RWPE1 (cell line): ENCODE measurements around the gene CYP2F1.
A peak's percentile ranks its signal among the peaks of the same experiment; 100 is the strongest.

Source experiments
- CTCF ChIA-PET: fragments of 350-600 bp; sonication (Branson Sonifier 250); formaldehyde crosslinking; extraction: SDS; loops from one replicate; lab custom pipeline; 2021; lab: Yijun Ruan, JAX
- POLR2A ChIA-PET: fragments of 400-600 bp; formaldehyde crosslinking; extraction: SDS; loops from one replicate; lab custom pipeline; 2020; ENCODE audit warnings: antibody characterized with exemption; ENCODE audit not compliant: low non-redundant PET; lab: Yijun Ruan, JAX
- DNase-seq: peaks from one replicate; pipeline ENCODE4 v3.0.0; 2012; ENCODE audit warnings: low spot score
- H3K27ac ChIP-seq: fragments of 450-650 bp; 2 replicates; pipeline ENCODE4 v1.5.1; 2017
- TF ChIP-seq, protein P1 (sequence below): fragments of 450-650 bp; conservative IDR thresholded peaks from 2 replicates; pipeline ENCODE4 v1.5.1; 2017; ENCODE audit warnings: low read depth, mild to moderate bottlenecking

CYP2F1 gene

DNA sequence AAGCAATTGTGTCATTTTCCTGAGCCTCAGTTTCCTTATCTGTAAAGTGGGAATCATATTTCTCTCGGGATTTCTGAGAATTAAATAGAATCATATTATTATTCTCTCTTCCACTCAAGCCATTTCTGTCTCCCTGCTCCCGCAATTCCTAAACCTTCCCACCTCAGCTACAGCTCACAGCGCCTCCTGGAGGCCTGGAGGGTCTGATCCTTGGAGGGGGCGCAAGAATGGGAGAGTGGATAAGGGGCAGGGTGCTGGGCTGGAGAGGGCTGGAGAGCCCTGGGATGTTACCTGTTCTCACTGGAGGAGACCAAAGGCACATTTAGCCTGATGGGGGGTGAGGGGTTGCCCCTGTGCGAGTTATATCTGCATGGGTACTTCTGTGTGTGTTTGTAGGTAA is 47.7 kb downstream of the CYP2F1 start:
- TF ChIP-seq, protein P1, sequence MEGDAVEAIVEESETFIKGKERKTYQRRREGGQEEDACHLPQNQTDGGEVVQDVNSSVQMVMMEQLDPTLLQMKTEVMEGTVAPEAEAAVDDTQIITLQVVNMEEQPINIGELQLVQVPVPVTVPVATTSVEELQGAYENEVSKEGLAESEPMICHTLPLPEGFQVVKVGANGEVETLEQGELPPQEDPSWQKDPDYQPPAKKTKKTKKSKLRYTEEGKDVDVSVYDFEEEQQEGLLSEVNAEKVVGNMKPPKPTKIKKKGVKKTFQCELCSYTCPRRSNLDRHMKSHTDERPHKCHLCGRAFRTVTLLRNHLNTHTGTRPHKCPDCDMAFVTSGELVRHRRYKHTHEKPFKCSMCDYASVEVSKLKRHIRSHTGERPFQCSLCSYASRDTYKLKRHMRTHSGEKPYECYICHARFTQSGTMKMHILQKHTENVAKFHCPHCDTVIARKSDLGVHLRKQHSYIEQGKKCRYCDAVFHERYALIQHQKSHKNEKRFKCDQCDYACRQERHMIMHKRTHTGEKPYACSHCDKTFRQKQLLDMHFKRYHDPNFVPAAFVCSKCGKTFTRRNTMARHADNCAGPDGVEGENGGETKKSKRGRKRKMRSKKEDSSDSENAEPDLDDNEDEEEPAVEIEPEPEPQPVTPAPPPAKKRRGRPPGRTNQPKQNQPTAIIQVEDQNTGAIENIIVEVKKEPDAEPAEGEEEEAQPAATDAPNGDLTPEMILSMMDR: no peak; the same call in 1 of the 2 replicates
- DNase-seq: no peak
- CTCF ChIA-PET: no interaction called here
- H3K27ac ChIP-seq: no peak overlapping the region
- POLR2A ChIA-PET: no interaction called here

DNA sequence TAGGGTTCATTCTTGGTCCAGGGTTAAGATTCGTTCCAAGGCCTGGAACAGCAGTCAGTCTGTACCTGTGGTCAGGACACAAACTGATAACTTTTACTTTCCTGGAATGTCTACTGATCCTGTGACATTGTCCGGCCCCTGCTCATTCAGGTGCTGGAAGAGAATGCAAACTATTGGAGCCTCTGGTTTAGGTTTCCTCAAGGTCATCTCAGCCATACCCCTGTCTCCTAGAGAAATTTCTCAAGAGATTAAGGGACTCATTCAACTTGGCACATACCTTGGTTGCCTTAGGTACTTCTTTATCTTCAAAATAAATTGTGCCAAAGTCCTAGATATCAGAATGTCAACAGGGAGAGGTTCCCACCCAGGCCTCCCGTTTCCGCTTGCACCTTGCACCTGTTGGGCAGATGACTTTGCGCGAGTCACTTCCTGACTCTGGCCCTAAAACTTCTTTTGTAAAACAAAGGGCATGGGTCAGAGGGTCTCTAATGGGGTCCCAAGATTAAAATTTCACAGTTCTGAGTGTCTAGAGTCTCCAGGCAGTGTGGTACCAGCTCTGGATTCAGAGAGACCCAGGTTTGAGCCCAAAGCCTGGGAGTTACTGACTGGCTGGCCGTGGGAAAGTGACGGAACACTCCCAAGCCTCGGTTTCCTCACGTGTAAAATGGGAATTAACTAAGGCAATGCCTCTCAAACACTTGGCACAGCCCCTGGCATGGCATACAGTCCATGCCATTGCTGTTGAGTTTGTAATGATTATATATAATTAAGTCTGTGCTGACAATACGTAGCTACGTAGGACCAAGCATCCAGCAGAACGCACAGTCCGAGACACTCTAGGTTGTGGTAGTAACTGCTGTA is 52.9 kb downstream of the CYP2F1 start:
- POLR2A ChIA-PET: no interaction called here
- CTCF ChIA-PET: no interaction called here
- no peak for DNase-seq
- H3K27ac ChIP-seq: no peak overlapping the region
- TF ChIP-seq, protein P1: no peak

DNA sequence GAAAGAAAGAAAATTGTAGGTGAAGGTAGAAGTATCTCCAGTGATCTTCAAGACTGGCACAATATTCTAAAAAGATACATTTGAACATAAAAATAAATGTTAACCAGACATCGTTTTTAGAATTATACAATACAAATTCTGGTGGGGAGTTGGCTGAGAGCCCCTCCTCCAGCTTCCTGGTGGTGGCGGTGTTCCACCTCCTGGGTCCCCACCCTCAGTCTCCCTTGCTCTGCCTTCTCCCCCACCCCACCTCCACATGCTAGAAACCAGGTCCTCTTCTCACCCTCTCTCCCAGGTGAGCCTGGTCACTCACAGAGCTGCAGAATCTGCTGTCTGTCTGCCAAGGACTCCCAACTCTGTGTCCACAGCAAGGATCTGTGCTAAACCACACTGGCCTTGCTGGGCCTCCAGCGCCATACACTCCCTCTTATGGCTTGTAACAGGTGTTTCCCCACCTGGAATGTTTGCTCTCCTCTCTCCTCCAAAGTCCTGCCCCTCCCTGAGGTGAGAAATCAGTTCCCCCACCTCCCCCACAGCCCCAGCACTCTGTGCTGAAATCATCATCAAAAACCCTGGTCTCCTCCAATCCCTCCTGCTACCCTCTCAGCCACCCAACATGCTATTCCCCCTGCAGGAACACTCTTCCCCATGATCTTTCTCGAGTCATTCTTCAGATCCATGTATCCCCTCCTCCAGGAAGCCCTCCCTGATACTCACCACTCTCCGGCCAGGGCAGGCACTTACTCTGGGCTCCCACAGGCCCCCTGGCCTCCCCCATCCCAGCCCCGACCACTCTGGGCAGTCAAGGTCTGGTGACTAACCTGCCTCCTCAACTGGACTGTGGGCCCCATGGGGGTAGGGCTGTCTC is 58.3 kb downstream of the CYP2F1 start:
- ChIA-PET POLR2A (no interaction called here), CTCF (no interaction called here)
- TF ChIP-seq, protein P1: no peak
- no peak for DNase-seq
- H3K27ac ChIP-seq: no peak overlapping the region

DNA sequence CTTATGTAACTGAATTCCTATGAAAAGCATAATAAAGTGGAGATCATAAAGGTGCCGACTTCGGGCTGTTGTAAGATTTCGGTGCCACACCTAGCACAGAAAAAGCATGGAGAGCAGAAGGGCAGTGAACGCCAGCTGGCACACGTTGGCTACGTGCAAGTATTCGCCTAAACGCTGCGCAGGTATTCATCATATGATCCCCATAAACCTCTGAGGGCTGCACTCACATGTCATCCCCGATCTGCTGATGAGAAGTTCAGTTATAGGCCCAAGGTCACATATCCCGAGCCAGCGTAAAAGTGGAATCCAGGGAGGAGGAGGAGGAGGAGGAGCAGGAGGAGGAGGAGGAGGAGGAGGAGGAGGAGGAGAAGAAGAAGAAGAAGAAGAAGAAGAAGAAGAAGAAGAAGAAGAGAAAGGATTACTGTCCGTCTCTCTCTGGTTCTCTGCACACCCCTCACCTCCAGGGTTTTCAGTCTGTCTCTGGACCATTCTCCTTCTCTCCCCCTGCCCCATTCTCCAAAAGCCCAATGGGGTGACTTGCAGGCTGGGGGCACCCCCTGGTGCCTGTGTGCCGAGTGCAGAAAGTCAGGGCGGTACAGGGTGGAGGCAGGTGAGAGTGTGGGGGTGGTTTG is 60.2 kb downstream of the CYP2F1 start:
- ChIA-PET POLR2A (no interaction called here), CTCF (no interaction called here)

DNA sequence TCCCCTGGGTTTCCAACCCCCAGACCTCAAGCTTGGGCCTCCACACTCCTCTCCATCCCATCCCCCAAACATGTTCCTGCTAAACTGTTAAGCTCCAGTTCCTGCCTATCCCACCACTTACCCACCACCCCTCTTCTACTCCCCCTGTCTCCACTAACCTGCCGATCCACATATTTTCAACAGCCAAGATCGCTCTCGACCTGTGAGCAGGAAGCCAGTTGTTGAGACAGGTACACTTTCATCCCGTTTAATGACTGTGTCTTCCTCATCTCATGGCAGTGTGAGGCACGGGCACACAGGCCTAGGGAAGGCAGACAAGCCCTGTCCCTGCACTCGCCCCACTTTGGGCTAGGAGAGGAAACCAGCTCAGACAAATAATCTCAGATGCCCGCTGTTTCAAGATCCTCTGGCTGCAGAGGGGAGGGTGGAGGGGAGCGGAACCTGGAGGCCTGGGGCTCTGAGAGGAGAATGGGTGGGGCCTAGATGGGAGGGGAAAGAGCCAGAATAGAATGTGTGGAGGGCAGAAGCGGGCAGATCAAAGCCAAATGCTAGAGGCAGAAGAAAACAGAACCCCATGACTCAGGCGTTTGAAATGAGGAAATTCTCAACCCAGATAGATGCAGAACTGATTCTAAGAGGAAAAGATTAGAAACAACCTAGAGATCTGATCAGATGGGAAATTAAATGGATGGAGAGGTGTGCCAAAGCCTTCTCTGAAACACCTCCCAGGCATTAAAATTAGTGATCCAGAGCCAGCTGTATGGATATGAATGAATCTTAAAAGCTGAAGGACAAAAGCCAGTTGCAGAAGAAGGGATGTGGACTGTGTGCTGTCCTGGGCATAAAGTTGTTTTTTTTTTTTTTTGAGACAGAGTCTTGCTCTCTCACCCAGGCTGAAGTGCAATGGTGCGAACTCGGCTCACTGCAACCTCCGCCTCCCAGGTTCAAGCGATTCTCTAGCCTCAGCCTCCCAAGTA is 61.9 kb downstream of the CYP2F1 start:
- H3K27ac ChIP-seq: peak overlapping the region; percentile 79
- TF ChIP-seq, protein P1: no peak
- ChIA-PET CTCF (interaction anchor here (0.6 kb wide), 1 partner anchor 44 kb away, joined by 4 read pairs; no protein-coding TSS in a partner anchor), POLR2A (no interaction called here)
- peak; percentile 90 for DNase-seq

More for the DNA sequence above, 60.2 kb downstream of the CYP2F1 start:
- H3K27ac ChIP-seq: no peak overlapping the region
- no peak for DNase-seq
- TF ChIP-seq, protein P1: no peak
